ACHN (cell line): ENCODE data around the gene COX6B2.

Experiments
- DNase-seq: peaks from one replicate; pipeline ENCODE4 v3.0.0-alpha.2; 2015
- in situ Hi-C: cut with HindIII; loops from 2 replicates; pipeline ENCODE4 v1.10.0; 2017; ENCODE audit warnings: low sequenced_read_pairs, low pct_ligation_motif_present, low pct_unique_long_range_greater_than_20kb

Gene COX6B2

DNA sequence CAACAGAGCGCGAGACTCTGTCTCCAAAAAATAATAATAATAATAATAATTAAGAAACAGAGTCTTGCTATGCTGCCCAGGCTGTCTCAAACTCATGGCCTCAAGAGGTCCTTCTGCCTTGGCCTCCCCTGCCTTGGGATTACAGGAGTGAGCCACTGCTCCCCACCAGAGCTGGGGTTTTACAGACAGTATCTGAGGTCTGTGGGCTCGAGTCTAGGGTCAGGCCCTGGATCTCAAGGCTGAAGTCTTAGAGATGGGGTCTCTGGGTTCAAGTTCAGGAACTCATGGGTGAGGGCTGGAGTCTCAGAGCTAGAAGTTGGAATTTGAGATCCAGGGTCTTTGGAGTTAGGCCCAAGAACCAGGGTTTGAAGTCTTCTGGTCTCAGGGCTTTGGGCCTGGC lies 12.3 kb upstream of the COX6B2 start:
- in situ Hi-C loops = no loop called here
- no peak for DNase-seq

DNA sequence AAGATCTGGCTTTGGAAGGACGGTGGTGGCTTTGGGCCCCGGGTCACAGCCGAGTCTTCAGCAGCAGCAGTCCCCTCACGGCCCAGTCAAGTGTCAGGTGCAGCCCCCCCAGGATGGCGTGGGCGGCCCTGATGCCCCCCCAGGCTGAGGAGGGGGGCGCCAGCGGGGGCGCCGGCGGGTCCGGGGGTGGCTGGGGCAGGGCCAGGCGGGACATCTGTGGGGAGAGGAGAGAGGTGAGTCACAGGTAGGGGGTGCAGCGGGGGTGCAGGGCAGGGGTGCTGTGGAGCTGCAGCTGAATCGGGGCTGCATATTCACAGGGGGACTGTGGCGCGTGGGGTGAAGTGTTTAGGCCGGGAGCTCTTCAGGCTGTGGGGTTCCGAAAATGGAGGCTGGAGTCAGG lies 11.4 kb upstream of the COX6B2 start:
- in situ Hi-C loops = no loop called here
- DNase-seq = no peak

DNA sequence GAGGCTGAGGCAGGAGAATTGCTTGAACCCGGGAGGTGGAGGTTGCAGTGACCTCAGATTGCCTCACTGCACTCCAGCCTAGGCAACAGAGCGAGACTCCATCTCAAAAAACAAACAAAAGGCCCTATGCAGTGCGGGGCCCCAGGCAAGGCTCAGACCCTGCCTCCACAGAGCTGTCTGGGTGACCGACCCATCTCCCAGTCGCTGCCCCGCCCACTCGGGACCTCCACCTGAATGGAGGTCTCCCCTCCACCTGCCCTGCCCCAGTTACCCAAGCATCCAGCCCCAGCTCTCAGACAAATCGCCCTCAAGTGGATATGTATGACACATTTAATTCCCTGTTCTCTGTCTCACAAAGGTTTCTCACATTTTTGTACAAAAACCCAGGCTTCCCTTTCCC lies 10.7 kb upstream of the COX6B2 start:
- no peak for DNase-seq
- in situ Hi-C loops = no loop called here

DNA sequence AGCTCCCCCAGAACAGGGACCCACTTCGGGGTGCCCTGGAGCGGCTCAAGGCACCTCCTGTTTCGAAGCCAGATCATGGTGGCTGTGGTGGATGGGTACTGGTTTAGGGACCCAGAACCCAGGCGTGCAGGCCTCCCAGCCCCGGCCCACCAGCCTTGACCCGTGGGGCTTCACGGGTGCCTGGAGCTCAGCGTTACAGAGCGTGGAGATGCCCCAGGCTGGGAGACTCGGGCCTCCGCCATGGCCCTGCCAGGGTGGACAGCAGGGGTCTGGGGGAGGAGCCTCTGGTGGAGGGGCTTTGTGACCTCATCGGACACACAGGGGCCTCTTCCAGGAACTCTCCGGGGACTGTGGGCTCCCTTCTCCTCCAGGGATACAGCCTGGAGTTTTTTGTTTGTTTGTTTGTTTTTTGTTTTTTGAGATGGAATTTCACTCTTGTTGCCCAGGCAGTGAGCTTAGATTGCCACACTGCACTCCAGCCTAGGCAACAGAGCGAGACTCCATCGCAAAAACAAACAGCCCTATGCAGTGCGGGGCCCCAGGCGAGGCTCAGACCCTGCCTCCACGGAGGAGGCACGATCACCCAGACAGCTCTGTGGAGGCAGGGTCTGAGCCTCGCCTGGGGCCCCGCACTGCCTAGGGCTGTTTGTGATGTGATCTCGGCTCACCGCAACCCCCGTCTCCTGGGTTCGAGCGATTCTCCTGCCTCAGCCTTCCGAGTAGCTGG lies 8.6 kb upstream of the COX6B2 start, which contains the start of gene GARIN5B:
Gene GARIN5B, minus strand, starts transcription at position 271 of the 727 bp plus-strand sequence. Its CDS starts 194 bp downstream, at position 77.
- in situ Hi-C loops = no loop called here
- DNase-seq = no peak

DNA sequence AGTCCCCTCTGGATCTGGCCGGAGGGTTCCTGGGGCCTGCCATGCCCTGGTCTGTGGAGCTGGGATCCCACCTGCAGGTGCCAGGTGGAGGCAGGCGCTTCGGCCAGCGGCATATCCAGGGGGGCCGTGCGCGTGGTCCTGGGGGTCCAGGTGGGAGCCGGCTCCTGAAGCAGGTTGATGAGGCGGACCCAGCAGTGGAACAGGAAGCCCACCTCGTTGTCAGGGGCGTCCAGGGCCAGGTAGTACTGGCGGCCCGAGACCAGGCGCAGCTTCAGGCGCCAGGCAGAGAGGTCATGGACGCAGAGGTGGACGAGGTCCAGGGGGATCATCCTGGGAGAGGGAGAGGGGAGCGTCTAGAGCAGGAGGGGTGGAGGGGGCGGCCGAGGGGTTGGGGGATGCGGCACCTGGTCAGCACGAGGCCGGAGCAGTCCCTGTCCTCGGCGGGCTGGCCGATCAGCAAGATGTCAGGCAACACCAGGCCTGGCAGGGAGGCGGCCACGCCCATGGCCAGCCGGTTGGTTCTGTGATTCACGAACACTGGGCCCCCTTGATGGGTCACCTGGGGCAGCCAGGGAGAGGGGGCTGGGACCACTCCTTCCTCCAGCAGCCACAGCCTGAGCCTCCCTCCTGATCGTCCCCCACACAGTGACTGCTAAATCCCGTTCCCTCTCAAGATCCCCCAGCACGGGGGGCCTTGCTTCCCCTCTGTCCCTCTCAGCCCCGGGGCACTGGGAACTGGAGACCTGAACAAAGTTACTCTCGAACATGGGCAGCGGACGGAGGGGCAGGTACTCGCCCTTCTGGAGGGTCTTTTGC lies 7.9 kb upstream of the COX6B2 start:
- in situ Hi-C loops = no loop called here

DNA sequence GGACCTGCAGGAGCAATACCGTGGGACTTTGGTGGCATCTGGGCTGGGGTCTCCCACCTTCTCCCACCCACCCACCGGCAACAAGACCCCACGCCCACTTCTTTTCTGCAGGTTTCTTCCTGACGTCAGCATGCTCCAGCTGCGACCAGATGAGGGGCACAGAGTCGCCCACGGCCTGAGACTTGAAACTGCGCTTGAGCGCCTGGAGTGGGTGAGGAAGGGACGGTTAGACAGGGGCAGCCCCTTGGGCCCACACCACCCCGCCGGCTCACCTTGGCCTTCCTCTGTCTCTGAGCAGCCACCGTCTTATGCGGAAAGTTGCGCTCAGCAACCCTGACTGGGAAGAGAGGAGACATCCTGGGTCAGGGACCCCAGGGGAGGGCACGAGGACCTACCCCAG lies 6.4 kb upstream of the COX6B2 start:
- no peak for DNase-seq
- in situ Hi-C loops = no loop called here

More for the DNA sequence above, 7.9 kb upstream of the COX6B2 start:
- no peak for DNase-seq

DNA sequence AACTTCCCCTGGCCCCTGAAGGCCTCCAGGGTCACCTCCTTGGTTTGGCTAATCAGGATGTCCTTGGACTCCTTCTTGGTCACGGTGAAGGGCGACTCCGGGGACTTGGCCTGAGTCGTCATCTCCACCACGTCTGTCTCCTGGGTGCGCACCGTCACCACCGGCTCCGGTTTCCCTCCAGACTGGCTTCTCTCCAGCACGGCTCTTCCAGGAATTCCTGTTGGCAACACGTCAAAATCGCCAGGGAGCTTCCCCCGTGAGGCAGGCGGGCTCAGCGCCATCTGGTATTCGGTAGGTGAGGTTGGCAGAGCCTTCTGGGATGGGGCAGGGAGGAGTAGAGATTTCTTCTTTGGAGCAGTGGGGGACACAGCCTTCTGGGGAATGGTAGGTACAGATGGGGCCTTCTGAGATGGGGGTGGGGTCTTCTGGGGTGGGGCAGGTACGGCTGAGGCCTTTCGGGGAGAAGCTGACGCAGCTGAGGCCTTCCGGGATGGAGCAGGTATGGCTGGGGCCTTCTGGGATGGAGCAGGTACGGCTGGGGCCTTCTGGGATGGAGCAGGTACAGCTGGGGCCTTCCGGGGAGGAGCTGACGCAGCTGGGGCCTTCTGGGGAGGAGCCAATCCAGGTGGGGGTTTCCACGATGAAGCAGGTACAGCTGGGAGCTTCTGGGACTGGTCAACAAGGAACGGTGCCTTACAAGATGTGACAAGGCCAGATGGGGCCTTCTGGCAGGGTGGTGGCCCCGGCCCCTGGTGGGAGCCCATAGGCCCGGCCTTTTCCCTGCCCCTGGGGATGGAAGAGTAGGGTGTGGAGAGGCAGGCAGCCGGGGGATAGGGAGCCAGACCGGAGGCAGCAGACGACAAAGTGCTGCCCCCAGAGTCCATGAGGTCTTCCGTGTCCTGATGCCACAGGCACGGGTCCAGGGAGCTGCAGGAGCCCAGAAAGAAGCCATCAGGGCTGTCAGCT lies 4.7 kb upstream of the COX6B2 start:
- in situ Hi-C loops = no loop called here
- no peak for DNase-seq

DNA sequence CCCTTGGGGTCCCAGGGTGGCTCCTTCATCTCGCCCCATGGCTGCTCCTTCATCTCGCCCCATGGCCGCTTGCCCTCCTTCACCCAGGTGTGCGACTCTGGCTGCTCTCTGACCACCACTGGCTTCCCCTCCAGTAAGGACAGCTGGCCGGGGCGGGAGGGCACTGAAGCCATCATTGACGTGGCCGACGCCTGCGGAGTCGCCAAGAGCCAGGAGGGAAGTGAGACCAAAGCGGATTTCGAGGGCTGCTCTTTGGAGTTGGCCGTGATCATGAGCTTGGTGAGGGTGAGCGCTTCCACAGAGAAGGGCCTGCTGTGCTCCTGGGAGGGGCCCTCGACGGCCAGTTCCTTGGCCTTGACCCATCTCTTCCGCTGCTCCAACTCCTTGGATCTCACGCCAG lies 4.0 kb upstream of the COX6B2 start:
- no peak for DNase-seq
- in situ Hi-C loops = no loop called here

DNA sequence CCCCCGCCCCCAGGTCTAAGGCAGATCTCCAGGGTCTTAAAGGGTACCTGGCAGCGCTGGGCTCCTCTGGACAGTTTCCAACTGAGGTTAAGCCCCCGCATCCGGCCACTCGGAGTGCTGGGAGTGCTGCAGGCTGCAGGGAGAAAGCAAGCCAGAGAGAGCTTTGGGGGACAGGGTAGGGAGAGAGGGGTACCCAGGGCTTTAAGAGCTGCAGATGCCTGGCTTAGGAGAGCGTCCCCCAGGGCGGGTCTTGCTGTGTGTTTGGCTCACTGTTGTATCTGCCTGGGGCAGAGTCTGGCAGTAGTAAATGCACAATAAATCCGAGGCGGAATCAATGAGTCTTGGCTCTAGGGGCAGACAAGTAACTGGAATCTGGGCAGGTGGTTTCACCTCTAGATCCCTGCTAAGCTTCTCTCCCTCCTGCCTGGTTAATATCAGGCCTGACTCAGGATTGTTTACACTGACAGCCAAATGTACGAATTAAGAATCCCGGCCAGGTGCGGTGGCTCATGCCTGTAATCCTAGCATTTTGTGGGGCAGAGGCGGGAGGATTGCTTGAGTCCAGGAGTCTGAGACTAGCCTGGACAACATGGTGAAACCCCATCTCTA lies 798 bp upstream of the COX6B2 start:
- DNase-seq = no peak
- in situ Hi-C loops = no loop called here

DNA sequence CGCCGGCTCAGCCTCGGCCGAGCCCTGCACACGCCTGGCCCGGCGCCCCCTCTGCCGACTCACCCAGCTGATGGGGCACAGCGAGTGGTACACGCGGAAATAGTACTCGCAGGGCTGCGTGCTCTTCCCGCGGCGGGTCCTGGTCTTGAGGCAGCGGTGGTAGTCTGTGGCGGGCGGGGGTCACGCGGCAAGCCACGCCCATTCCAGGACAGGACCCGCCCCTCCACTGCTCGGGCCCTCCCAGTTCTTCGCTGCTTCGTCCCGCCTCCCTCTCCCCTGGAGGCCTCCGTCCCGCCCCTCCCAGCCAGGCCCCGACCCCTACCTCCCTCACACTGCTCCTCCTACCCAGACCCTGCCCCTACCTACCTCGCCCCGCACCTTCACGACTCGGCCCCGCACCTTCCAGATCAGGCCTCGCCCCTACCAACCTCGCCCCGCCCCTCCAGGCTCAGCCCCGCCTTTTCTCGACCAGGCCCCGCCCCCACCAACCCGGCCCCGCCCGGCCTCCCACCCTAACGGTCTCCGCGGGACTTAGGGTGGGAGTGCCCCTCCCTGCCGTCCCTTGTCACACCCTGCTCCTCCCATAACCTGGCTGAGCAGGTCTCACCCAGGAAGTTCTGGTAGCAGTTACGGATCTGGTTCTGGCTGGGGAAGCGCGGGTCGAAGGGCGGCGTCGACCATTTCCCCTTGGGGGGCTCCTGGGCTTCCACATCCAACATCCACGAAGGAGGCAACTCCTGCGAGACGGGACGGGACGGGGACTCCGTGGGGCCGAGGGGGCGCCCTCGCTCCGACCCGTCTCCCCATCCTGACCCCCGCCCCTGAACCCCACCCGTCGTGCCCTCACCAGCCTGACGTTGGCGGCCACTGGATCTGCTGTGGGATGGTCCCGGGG lies 469 bp downstream of the COX6B2 start:
- in situ Hi-C loops = no loop called here
- peak; percentile 45 for DNase-seq

DNA sequence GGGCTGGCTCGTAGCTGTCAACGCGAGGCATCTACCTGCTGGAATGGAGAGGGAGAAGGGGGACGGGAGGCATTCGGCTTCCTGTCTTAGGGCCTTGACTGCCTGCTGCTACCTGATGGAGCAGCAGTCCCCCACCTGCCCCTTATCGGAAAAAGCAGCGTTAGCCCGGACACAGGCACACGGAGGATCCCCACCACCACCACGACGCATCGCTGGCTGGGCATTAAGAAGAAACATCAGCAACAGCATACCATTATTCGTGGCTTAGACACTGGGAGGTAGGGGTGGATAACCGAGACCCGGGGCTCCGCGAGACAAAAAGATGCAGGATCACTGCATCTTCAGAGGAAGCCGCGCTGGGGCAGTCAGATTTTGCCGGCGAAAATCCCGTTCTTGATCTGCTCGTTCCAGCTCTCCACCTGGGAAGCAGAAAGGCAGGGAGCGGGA lies 1.1 kb downstream of the COX6B2 start:
- in situ Hi-C loops = no loop called here
- no peak for DNase-seq

DNA sequence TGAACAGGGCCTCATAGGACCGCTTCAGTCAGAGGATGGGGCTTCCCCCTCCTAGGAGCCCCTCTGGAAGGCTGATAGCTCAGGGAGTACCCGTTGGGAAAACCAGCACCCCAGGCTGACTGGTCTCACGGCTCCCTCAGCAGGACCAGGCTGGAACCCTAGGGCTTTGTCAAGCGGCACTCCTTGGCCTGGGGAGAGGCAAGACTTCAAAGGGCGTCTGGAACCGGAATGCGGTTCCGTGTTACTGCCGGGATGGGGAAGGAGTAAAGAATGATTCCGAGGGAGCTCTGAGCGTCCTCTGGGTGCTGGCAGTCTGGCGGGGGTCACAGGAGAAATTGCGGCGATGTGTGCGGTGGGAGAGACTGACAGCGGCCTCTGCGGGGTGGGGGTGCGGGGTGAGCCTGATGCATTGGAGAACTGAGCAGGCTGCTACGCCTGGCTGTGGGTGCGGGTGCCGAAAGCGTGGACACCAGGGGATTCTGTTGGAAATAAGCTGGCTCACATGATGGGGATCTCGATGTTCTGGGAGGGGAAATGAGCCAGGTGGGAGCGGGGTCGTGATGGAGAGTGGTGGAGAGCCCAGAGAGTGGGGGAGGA lies 1.9 kb downstream of the COX6B2 start:
- in situ Hi-C loops = no loop called here
- no peak for DNase-seq

DNA sequence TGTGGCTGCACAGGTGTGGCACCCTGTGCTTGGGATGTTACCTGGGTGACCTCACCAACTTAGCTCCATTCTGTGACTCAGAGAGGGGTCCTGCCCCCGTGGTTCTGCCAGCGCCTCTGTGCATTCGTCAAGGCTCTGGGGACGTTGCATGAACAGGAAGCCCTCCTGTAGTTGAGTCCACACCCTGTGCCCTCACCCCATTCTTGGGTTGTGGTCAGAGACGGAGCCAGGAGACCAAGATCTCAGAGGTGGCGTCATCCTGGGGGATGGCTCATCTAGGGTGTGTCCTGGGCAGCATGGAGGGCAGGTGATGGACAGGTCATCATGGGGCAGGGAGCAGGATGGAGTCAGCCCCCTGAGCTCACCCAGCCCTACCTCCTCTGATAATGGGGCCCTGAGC lies 2.5 kb downstream of the COX6B2 start:
- in situ Hi-C loops = no loop called here
- no peak for DNase-seq

DNA sequence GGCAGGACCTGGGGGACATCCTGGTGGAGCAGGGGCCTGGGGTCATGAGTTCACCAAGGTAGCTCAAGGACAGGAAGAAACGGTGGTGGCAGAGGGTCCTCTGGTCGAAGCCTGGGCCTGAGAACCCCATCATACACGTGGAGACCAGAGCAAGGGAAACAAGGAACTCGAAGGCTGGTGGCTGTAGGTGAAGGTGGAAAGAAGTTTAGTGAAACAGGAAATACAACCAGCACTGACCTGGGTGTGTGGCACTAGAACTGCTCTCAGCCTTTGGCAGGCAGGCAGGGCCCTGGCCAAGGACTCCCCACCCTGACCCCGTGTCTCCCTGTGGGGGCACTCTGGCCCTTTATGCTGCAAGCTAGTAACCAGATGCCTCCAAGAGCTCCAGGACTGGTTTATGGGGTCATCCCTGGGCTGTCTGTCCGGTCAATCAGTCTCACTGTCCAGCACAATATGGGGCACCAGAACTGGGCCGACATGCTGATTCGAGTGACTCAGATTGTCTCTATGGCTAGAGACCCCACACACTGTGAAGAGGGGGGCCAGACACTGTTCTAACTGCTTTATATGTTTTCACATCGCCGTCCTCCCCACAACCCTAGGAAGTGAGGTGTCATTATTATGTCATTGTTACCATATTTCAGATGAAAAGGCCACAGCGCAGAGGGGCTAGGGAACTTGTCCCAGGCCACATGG lies 3.8 kb downstream of the COX6B2 start:
- in situ Hi-C loops = no loop called here
- no peak for DNase-seq

DNA sequence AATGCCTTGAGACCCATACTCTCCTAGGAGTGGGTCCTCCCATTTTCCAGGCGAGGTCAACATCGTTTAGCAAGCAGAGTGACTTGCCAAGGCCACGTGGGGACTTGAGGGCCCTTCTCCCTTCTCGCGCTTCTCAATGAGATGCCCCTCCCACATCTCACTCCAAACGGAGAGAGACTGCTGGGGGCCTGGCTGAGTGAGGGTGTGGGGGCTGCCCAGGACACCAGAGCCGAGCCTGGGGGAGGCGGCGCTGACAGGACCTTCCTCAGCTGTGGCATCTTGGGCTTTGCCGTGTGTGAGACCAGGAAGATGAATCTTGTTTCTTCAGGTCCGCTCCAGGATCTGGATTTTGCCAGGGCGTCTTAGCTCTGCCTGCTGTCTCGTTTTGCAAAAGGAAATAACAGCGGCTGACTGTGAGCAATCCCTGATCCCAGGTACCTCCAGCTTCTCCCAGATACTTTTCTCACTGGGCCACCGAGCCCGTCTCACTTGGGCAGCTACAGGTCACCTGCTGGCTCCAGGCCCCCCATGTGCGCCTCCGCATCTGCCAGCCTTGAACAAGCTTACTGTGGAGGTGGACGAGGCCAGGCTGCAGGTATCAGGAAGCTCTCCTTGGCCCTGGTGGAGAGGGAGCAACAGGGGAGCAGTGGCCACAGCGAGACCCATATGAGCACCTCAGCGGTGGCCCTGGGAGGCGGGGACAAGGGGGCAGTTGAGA lies 6.0 kb downstream of the COX6B2 start:
- in situ Hi-C loops = no loop called here
- DNase-seq = no peak

DNA sequence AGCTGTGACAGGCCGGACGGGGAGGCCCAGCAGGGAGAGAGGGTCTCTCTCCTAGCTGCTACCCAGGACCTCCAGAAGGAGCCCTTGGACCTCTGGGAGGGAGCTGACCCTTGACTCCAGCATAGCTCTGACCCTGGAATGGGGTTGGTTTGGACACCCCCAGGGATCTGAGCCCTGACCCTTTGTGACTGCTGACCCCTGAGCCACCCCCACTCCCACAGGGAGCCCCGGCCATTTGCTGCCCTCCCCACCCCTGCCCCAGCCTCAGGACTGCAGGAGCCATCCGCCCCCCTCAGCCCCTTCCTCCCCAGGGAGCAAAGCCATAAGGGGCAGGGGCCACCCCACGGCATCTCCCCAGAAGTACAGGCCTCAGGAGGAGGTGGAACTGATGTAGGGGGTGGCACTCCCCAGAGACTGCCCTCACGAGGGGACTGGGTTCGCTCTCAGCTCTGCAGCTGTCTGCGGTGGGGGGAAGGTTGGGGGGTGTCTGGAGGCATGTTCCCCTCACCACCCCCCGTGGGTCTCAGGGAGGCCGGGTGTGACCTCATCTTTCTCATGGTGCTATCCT lies 7.0 kb downstream of the COX6B2 start:
- in situ Hi-C loops = no loop called here
- DNase-seq = no peak
